HG02610 (cell line): ENCODE results near the gene AOAH.
A peak's percentile ranks its signal among the peaks of the same experiment; 100 is the strongest.

Experiments
- ATAC-seq: cut with Tn5 transposase; IDR thresholded peaks from one replicate; pipeline ENCODE4 v1.9.1; 2021; ENCODE audit warnings: mild to moderate bottlenecking, moderate library complexity; ENCODE audit not compliant: unreplicated experiment

The AOAH gene

GRCh38 chr7:36723951-36724664, at the start of gene AOAH:
TSS of gene AOAH (minus strand) at chr7:36724494. CDS start at chr7:36724148, 346 bp downstream.
- peak; percentile 84 for ATAC-seq

- no peak for ATAC-seq
Observed at GRCh38 chr7:36766451-36766850, 42.2 kb upstream of the AOAH start.

- ATAC-seq = no peak
Observed at GRCh38 chr7:36765605-36766004, 41.3 kb upstream of the AOAH start.

GRCh38 chr7:36764929-36765328, 40.6 kb upstream of the AOAH start:
- ATAC-seq = no peak

- ATAC-seq = no peak
Observed at GRCh38 chr7:36763132-36763816, 39.0 kb upstream of the AOAH start.

- ATAC-seq = no peak
Observed at GRCh38 chr7:36762394-36762793, 38.1 kb upstream of the AOAH start.

- no peak for ATAC-seq
Observed at GRCh38 chr7:36761835-36762234, 37.5 kb upstream of the AOAH start.

- ATAC-seq = no peak
Observed at GRCh38 chr7:36760856-36761762, 36.8 kb upstream of the AOAH start.

- ATAC-seq = no peak
Observed at GRCh38 chr7:36758879-36759278, 34.6 kb upstream of the AOAH start.

- ATAC-seq = no peak
Observed at GRCh38 chr7:36755484-36755883, 31.2 kb upstream of the AOAH start.

GRCh38 chr7:36752026-36752711, 27.9 kb upstream of the AOAH start:
- ATAC-seq = no peak

- no peak for ATAC-seq
Observed at GRCh38 chr7:36750451-36750850, 26.2 kb upstream of the AOAH start.

GRCh38 chr7:36749282-36749960, 25.1 kb upstream of the AOAH start:
- ATAC-seq = no peak

GRCh38 chr7:36748017-36748487, 23.8 kb upstream of the AOAH start:
- no peak for ATAC-seq

GRCh38 chr7:36747280-36748016, 23.2 kb upstream of the AOAH start:
- ATAC-seq = no peak

GRCh38 chr7:36746347-36746746, 22.1 kb upstream of the AOAH start:
- no peak for ATAC-seq

GRCh38 chr7:36742911-36743775, 18.8 kb upstream of the AOAH start:
- peak; percentile 88 for ATAC-seq

GRCh38 chr7:36741866-36742265, 17.6 kb upstream of the AOAH start:
- no peak for ATAC-seq

- ATAC-seq = no peak
Observed at GRCh38 chr7:36739351-36739750, 15.1 kb upstream of the AOAH start.
